ENCODE results near the gene LZTR1. TPM values are rescaled to one million over a fixed set of nuclear protein-coding genes. Genes with fewer than 3 reads are reported as not detected.
A peak's percentile ranks its signal among the peaks of the same experiment; 100 is the strongest.
"Not testable (repeated sequence)": the region's sequence is repeated elsewhere in the genome, so short reads cannot be mapped to it uniquely, and the experiment has no call there.

LZTR1 gene
- total RNA-seq, 1 donor from 2014 or later: 91.5 TPM

GRCh38 chr22:21000987-21001600 lies 19.0 kb downstream of the LZTR1 start:
- DNase-seq (ENCODE audit: extremely low spot score, unreplicated experiment): no peak
- Mint-ChIP-seq H3K4me1 (ENCODE audit: unreplicated experiment) (peaks cover 28% of the 10 kb centered on the region), H3K27ac (ENCODE audit: unreplicated experiment) (peak overlapping the region; percentile 97), H3K9me3 (ENCODE audit: unreplicated experiment) (no peaks in the 10 kb centered on the region), H3K27me3 (ENCODE audit: unreplicated experiment) (no peaks in the 10 kb centered on the region), H3K36me3 (ENCODE audit: unreplicated experiment) (peaks cover 3% of the 10 kb centered on the region), H3K4me3 (ENCODE audit: unreplicated experiment) (peak overlapping the region; percentile 95)
- TF ChIP-seq CTCF (IDR thresholded peaks at IDR 0.05): no peak

GRCh38 chr22:21001601-21002325 lies 19.7 kb downstream of the LZTR1 start, which contains the start of gene THAP7:
Gene THAP7, minus strand, starts transcription at chr22:21002118. Its CDS starts 207 bp downstream, at chr22:21001911.
- peaks cover 28% of the 10 kb centered on the region for H3K4me1 Mint-ChIP-seq (ENCODE audit: unreplicated experiment)
- peak within 1 kb of the TSS; percentile 97 for H3K27ac Mint-ChIP-seq (ENCODE audit: unreplicated experiment)
- H3K27me3 Mint-ChIP-seq (ENCODE audit: unreplicated experiment): no peaks in the 10 kb centered on the region
- no peak for TF ChIP-seq CTCF (IDR thresholded peaks at IDR 0.05)
- H3K9me3 Mint-ChIP-seq (ENCODE audit: unreplicated experiment): no peaks in the 10 kb centered on the region
- peak within 1 kb of the TSS; percentile 95 for H3K4me3 Mint-ChIP-seq (ENCODE audit: unreplicated experiment)
- DNase-seq (ENCODE audit: extremely low spot score, unreplicated experiment): peak; percentile 98
- H3K36me3 Mint-ChIP-seq (ENCODE audit: unreplicated experiment): no peaks in the 10 kb centered on the region

- no peak for TF ChIP-seq CTCF (IDR thresholded peaks at IDR 0.05)
- Mint-ChIP-seq H3K36me3 (ENCODE audit: unreplicated experiment) (no peaks in the 10 kb centered on the region), H3K27ac (ENCODE audit: unreplicated experiment) (peak overlapping the region; percentile 97), H3K27me3 (ENCODE audit: unreplicated experiment) (no peaks in the 10 kb centered on the region), H3K4me1 (ENCODE audit: unreplicated experiment) (peaks cover 28% of the 10 kb centered on the region), H3K9me3 (ENCODE audit: unreplicated experiment) (no peaks in the 10 kb centered on the region), H3K4me3 (ENCODE audit: unreplicated experiment) (peak overlapping the region; percentile 95)
- no peak for DNase-seq (ENCODE audit: extremely low spot score, unreplicated experiment)
Measured at GRCh38 chr22:21003782-21004181, 21.7 kb downstream of the LZTR1 start.

GRCh38 chr22:21009208-21009607 lies 27.1 kb downstream of the LZTR1 start:
- not testable (repeated sequence) for H3K36me3 Mint-ChIP-seq (ENCODE audit: unreplicated experiment); DNase-seq (ENCODE audit: extremely low spot score, unreplicated experiment); H3K9me3 Mint-ChIP-seq (ENCODE audit: unreplicated experiment); H3K4me3 Mint-ChIP-seq (ENCODE audit: unreplicated experiment); H3K27me3 Mint-ChIP-seq (ENCODE audit: unreplicated experiment); H3K27ac Mint-ChIP-seq (ENCODE audit: unreplicated experiment); H3K4me1 Mint-ChIP-seq (ENCODE audit: unreplicated experiment)

GRCh38 chr22:21009638-21010425 lies 27.7 kb downstream of the LZTR1 start:
- TF ChIP-seq CTCF (IDR thresholded peaks at IDR 0.05): no peak
- Mint-ChIP-seq H3K4me3 (ENCODE audit: unreplicated experiment) (no peak overlapping the region), H3K36me3 (ENCODE audit: unreplicated experiment) (no peaks in the 10 kb centered on the region), H3K27ac (ENCODE audit: unreplicated experiment) (no peak overlapping the region), H3K27me3 (ENCODE audit: unreplicated experiment) (no peaks in the 10 kb centered on the region), H3K9me3 (ENCODE audit: unreplicated experiment) (no peaks in the 10 kb centered on the region), H3K4me1 (ENCODE audit: unreplicated experiment) (peaks cover 13% of the 10 kb centered on the region)
- DNase-seq (ENCODE audit: extremely low spot score, unreplicated experiment): no peak

All from osteocyte (in vitro differentiated cells).